ENCODE results near the gene EYA2. TPM values are rescaled to one million over a fixed set of nuclear protein-coding genes. Genes with fewer than 3 reads are reported as not detected.

Gene EYA2
- total and polyA plus RNA-seq, 2 of the 4 experiments (the other 2 are of a cell fraction) = 2.3 to 5.4 TPM

DNA sequence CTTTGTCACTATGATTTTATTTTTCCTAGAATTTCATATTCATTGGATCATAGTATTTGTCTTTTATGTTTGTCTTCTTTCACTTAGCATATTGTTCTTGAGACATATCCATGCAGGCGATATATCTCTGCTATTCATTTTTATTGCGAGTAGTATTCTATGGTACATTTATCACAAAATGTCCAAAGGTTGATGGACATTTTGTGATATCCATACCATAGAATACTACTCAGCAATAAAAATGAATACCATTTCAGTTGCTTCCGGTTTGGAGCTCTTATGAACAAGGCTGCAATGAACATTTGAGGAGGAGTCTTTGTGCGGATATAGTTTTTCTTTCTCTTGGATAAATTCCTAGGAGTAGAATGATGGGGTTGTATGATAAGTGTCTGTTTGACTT lies 28.8 kb upstream of the EYA2 start:
- Histone ChIP-seq H3K27ac (ENCODE audit: insufficient read depth, low read length) (no peak overlapping the region), H4K5ac (ENCODE audit: low read depth, low read length) (no peak overlapping the region), H4K20me1 (ENCODE audit: insufficient read depth, low read length) (no peaks in the 10 kb centered on the region), H2BK5ac (ENCODE audit: low read depth, low read length, poor library complexity, severe bottlenecking) (no peak overlapping the region), H2BK120ac (ENCODE audit: low read depth, low read length) (no peak overlapping the region), H2BK15ac (ENCODE audit: low read depth, low read length) (no peak overlapping the region), H3K4me3 (ENCODE audit: insufficient read depth, low read depth, low read length) (no peak overlapping the region), H4K91ac (ENCODE audit: insufficient read depth, low read depth, low read length) (no peak overlapping the region), H3K4me2 (ENCODE audit: low read depth, low read length) (no peak overlapping the region), H3K9me1 (ENCODE audit: insufficient read depth, low read length) (no peaks in the 10 kb centered on the region), H3K23ac (ENCODE audit: low read depth, low read length) (no peak overlapping the region), H3K4ac (ENCODE audit: low read depth, low read length) (no peak overlapping the region), H2AK5ac (ENCODE audit: low read depth, low read length) (no peak overlapping the region), H3K9ac (ENCODE audit: low read depth, low read length) (no peak overlapping the region), H3K4me1 (ENCODE audit: control insufficient read depth, insufficient read depth, low read length) (no peaks in the 10 kb centered on the region), H3K36me3 (ENCODE audit: control insufficient read depth, insufficient read depth, low read length) (no peaks in the 10 kb centered on the region), H3K18ac (ENCODE audit: low read depth, low read length) (no peak overlapping the region), H3K27me3 (ENCODE audit: control insufficient read depth, insufficient read depth, low read length) (peaks cover 3% of the 10 kb centered on the region; the same call in 1 of the 2 replicates), H2AK9ac (replicated peaks; ENCODE audit: low read depth, low read length, poor library complexity) (no peak overlapping the region), H2AFZ (replicated peaks; ENCODE audit: low read length, poor library complexity) (no peak overlapping the region), H3K9me3 (ENCODE audit: control insufficient read depth, insufficient read depth, low read length) (peaks cover 5% of the 10 kb centered on the region), H4K8ac (ENCODE audit: low read depth in 2 of 2, low read length in 2 of 2) (no peak overlapping the region), H3K56ac (ENCODE audit: extremely low read depth, insufficient read depth, low read length) (no peak overlapping the region), H3K14ac (replicated peaks; ENCODE audit: low read depth, low read length) (no peak overlapping the region), H2BK20ac (ENCODE audit: low read depth, low read length) (no peak overlapping the region), H3K79me1 (ENCODE audit: low read depth in 1 of 2, low read length in 2 of 2) (no peaks in the 10 kb centered on the region)
- in situ Hi-C loops (cut with MboI; ENCODE audit: low sequenced_read_pairs) = no loop called here
- WGBS, 2 experiments (ENCODE audit: extremely low coverage in 2 of 2, insufficient read length in 1 of 2) = no CpG with 5 or more reads among the region's 4 CpGs
- no TSS peak for BruUV-seq (replicated peaks)
- TF ChIP-seq FOS (IDR thresholded peaks at IDR 0.05; ENCODE audit: low read depth, low read length) (no peak), POLR2A (IDR thresholded peaks at IDR 0.05; ENCODE audit: low read depth, low read length) (no peak), CHD1 (IDR thresholded peaks at IDR 0.05; ENCODE audit: low read depth, low read length) (no peak), SMC3 (IDR thresholded peaks at IDR 0.05; ENCODE audit: low read depth, low read length) (no peak), RCOR1 (IDR thresholded peaks at IDR 0.05; ENCODE audit: insufficient replicate concordance, low read length) (no peak)
- TF ChIP-seq, protein P1, sequence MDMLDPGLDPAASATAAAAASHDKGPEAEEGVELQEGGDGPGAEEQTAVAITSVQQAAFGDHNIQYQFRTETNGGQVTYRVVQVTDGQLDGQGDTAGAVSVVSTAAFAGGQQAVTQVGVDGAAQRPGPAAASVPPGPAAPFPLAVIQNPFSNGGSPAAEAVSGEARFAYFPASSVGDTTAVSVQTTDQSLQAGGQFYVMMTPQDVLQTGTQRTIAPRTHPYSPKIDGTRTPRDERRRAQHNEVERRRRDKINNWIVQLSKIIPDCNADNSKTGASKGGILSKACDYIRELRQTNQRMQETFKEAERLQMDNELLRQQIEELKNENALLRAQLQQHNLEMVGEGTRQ (IDR thresholded peaks at IDR 0.05; ENCODE audit: low read depth, low read length) = no peak
- DNase-seq (no peak), ATAC-seq (ENCODE audit: low read depth) (no peak)
- ChIA-PET CTCF (no interaction called here), POLR2A (ENCODE audit: unreplicated experiment) (no interaction called here)
- intact Hi-C loops (cut with micrococcal nuclease) = no loop called here
- dilution Hi-C loops (cut with HindIII; ENCODE audit: low sequenced_read_pairs, unreplicated experiment) = no loop called here

Measured in IMR-90 (cell line).